HG02870 (cell line): ENCODE data around the gene CD80.
A peak's percentile ranks its signal among the peaks of the same experiment; 100 is the strongest.

Source experiments
- ATAC-seq: cut with Tn5 transposase; IDR thresholded peaks from one replicate; pipeline ENCODE4 v1.9.1; 2021; ENCODE audit warnings: mild to moderate bottlenecking, moderate library complexity; ENCODE audit not compliant: unreplicated experiment

CD80 gene

DNA sequence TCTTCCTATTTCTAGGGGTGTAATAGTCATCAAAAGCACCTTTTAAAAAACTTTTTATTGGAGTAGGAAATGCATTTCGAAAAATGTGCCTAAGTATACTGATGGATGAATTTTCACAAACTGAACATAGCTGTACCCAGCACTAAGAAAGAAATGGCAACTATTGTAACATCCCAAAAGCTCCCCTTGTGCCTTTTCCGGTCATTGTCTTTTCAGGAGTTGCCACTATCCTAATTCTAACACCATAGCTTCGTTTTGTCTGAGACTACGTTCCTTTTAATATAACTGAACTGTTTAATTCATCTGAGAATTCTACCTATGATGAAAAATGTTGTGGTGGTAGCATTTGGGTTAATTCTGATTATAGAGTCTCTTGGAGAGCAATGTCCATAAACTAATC, 59.1 kb downstream of the CD80 start:
- no peak for ATAC-seq

DNA sequence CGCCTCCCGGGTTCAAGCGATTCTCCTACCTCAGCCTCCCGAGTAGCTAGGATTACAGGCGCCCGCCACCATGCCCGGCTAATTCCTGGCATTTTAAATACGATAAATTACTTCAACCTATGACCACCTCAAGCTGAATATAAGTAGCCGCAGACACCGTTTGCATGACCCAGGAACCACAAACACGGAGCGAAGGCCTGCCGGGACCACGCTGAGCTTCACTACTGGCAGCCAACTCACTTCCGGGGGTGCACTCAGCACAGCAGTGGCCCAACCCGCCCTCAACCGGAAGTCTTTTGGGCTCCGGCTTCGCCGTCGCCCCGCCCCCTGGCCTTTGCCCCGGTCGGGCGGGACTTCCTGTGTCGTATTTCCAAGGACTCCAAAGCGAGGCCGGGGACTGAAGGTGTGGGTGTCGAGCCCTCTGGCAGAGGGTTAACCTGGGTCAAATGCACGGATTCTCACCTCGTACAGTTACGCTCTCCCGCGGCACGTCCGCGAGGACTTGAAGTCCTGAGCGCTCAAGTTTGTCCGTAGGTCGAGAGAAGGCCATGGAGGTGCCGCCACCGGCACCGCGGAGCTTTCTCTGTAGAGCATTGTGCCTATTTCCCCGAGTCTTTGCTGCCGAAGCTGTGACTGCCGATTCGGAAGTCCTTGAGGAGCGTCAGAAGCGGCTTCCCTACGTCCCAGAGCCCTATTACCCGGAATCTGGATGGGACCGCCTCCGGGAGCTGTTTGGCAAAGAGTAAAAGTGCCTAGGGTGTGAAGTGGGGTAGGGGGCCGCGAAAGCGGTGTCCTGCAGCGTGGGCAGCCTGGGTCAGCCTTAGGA, 61.0 kb downstream of the CD80 start, which contains the start of gene TIMMDC1:
Gene TIMMDC1 (plus strand): TSS at position 362 of the 826 bp plus-strand sequence. CDS start 187 bp downstream, at position 549.
- peak; percentile 98 for ATAC-seq

DNA sequence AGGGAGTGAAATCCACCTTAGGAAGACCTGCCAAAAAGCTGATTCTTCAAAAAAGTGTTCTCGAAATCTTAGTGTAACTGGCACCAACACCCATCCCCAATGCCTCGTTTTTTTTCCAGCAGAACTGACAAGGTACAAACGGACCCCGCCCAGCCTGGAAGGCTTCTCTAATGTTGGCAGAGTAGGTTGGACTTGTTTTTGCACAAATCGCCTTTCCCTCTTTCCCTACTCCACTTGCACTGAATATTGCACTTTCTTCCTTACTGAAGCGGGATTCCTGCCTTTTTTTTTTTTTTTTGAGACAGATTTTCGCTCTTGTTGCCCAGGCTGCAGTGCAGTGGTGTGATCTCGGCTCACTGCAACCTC, 61.6 kb downstream of the CD80 start:
- no peak for ATAC-seq

DNA sequence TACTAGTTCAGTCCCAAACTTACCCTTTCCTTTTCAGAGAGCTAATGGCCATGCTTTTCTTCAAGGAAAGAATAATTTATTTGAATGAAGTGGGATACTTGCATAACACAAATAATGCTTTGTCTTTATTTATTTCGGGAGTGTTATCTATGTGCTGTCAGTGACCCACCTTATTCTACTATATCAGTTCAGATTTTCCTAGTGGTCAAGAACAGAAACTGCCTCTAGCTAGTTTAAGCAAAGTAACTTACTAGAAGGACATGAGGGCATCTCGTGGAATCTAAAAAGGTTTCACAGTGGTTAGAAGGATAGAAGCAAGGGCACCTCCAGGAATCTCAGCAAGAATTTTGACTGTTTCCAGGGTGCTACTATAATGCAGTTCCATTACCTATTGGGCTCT, 64.8 kb downstream of the CD80 start:
- no peak for ATAC-seq

DNA sequence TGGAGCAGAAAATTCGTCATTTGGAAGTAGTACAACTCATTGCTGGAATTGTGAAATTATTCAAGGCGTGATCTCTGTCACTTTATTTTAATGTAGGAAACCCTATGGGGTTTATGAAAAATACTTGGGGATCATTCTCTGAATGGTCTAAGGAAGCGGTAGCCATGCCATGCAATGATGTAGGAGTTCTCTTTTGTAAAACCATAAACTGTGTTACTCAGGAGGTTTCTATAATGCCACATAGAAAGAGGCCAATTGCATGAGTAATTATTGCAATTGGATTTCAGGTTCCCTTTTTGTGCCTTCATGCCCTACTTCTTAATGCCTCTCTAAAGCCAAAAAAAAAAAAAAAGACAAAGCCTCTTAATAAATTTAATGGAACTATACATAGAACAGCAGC, 66.6 kb downstream of the CD80 start:
- no peak for ATAC-seq

DNA sequence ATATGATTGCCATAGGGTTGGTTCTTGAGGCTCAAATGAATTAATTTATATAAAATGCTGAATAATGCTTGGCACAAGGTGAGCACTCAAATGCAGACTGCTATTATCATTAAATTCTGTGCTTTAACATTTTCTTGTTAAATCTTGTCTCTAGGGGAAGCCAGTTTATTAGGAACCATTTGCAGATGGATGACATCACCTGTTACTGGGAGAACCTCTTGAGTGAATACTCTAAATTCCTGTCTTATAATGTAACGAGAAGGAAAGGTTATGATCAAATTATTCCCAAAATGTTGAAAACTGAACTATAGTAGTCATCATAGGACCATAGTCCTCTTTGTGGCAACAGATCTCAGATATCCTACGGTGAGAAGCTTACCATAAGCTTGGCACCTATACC, 67.3 kb downstream of the CD80 start:
- no peak for ATAC-seq

DNA sequence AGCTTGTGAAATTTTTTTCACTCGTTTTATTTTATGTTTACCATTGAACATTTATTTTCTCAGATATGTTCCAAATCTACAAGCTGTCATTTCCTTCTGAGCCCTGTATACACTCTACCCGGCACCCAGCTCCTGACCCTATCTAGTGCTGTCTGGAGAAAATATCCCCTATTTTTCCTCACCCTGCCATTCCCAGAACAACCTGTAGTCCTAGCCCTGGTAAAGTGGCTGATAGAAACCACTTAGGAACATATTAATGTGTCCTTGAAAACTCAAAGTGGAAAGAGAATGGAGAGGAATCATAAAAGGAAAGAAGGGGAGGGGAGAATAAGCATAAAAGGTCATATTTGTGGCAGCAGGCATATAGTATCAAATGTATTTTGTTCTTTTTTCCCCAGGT, 69.3 kb downstream of the CD80 start:
- no peak for ATAC-seq

DNA sequence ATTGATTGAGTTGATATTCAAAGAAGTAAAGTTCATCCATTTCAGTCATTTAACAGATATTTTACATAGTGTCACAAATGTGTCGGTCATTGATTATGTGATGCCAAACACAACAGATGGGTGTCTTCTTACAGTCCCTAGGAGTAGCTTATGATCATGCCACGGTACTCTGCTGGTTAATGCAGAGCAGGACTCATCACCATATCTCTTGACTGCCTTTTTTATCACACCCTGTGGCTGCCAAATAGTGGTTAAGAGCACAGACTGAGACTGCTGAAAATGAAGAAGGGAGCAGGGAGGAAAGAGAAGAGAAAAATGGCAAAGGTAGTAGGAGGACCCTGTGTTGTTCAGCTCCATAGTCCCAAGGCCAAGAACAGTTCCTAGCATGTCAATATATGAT, 73.9 kb downstream of the CD80 start:
- ATAC-seq: no peak

DNA sequence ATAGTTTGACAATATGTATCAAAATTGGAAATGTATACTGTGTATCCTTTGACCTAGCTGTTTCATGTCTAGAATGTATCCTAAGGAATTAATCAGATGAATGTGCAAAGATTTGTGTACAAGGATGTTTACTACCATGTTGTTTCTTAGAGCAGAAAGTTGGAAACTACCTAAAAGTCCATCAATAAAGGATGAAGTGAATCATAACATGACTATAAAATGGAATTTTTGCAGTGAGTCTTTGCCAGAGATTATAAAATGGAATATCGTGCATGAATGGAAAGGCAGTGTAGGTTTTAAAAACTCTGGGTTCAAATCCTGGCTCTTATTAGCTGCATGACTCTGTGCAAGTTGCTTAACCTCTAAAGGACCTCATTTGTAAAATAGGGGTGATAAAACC, 76.3 kb downstream of the CD80 start:
- no peak for ATAC-seq

DNA sequence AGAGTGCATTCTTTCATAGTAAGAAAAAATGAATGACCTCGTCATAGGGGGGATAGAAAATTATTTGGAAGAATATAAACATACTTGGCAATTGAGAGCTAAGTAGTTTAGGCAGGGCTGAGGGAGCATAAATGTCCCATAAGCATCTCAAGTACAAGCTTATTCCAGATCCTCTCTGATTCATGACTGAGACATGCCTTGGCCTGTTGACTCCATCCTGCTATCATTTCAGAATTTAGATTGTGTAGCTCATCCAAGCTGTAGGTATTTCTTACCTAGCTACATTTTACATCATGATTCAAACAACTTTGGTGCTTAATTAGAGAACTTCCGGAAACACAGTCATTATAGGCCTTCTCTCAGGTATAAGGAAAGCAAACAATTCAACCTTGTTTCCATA, 78.3 kb downstream of the CD80 start:
- ATAC-seq: no peak
